HepG2 (cell line): Measurements from ENCODE around the gene MSTO1. TPM values are rescaled to one million over a fixed set of nuclear protein-coding genes. Genes with fewer than 3 reads are reported as not detected.

Experiments
- HMGXB4 ChIP-seq, 2 experiments: sonication (generic) in 1 of 2; formaldehyde crosslinking in 1 of 2; IDR thresholded peaks; 2 replicates each; pipeline versions ENCODE4 v1.4.0 to v1.6.1; 2018 to 2020; ENCODE audit warnings: missing genetic modification reagents in 2 of 2, borderline replicate concordance in 1 of 2, low read depth in 1 of 2, mild to moderate bottlenecking in 1 of 2, missing biosample characterization in 1 of 2
- HOXA7 ChIP-seq: sonication (generic); formaldehyde crosslinking; IDR thresholded peaks from 2 replicates; pipeline ENCODE4 v1.8.1; 2022; ENCODE audit warnings: mild to moderate bottlenecking, missing genetic modification reagents, moderate library complexity
- IRF9 ChIP-seq: sonication (generic); formaldehyde crosslinking; IDR thresholded peaks from 2 replicates; pipeline ENCODE4 v1.8.0; 2022; ENCODE audit warnings: missing genetic modification reagents, mild to moderate bottlenecking, borderline replicate concordance
- KDM5B ChIP-seq: sonication (generic); formaldehyde crosslinking; IDR thresholded peaks from 2 replicates; pipeline ENCODE4 v1.4.0; 2020; ENCODE audit warnings: missing genetic modification reagents, mild to moderate bottlenecking, borderline replicate concordance
- KMT2B ChIP-seq: IDR thresholded peaks from 2 replicates; pipeline ENCODE4 v1.6.1; 2016; ENCODE audit warnings: missing genetic modification reagents, missing compliant biosample characterization
- MED13 ChIP-seq: sonication (generic); formaldehyde crosslinking; IDR thresholded peaks from 2 replicates; pipeline ENCODE4 v1.5.0; 2020; ENCODE audit warnings: missing genetic modification reagents
- POGZ ChIP-seq: sonication (generic); formaldehyde crosslinking; IDR thresholded peaks from 2 replicates; pipeline ENCODE4 v1.4.0; 2020; ENCODE audit warnings: mild to moderate bottlenecking, missing genetic modification reagents
- POLR2A ChIP-seq, 2 experiments: IDR thresholded peaks; 2 replicates each; pipeline ENCODE4 v1.6.1; 2011; ENCODE audit warnings: low read depth in 2 of 2, low read length in 2 of 2, mild to moderate bottlenecking in 1 of 2, moderate library complexity in 1 of 2; ENCODE audit not compliant: insufficient read depth in 1 of 2
- SALL1 ChIP-seq: sonication (generic); formaldehyde crosslinking; IDR thresholded peaks from 2 replicates; pipeline ENCODE4 v1.8.0; 2022; ENCODE audit warnings: mild to moderate bottlenecking, missing genetic modification reagents
- ZMAT3 ChIP-seq: sonication (generic); formaldehyde crosslinking; conservative IDR thresholded peaks from 2 replicates; pipeline ENCODE4 v1.7.0; 2021; ENCODE audit warnings: missing genetic modification reagents
- ZNF138 ChIP-seq: sonication (generic); formaldehyde crosslinking; IDR thresholded peaks from 2 replicates; pipeline ENCODE4 v1.5.0; 2020; ENCODE audit warnings: mild to moderate bottlenecking, low read depth, missing genetic modification reagents
- ZNF20 ChIP-seq: sonication (generic); formaldehyde crosslinking; IDR thresholded peaks from 2 replicates; pipeline ENCODE4 v1.4.0; 2020; ENCODE audit warnings: mild to moderate bottlenecking, moderate library complexity, missing genetic modification reagents
- ZNF230 ChIP-seq: sonication (generic); formaldehyde crosslinking; IDR thresholded peaks from 2 replicates; pipeline ENCODE4 v1.4.0; 2020; ENCODE audit warnings: mild to moderate bottlenecking, missing genetic modification reagents
- ZNF451 ChIP-seq: sonication (generic); formaldehyde crosslinking; IDR thresholded peaks from 2 replicates; pipeline ENCODE4 v1.5.0; 2020; ENCODE audit warnings: mild to moderate bottlenecking, missing genetic modification reagents
- ZNF576 ChIP-seq: sonication (generic); formaldehyde crosslinking; IDR thresholded peaks from 2 replicates; pipeline ENCODE4 v1.4.0; 2020; ENCODE audit warnings: mild to moderate bottlenecking, missing genetic modification reagents
- ZNF709 ChIP-seq: sonication (generic); formaldehyde crosslinking; IDR thresholded peaks from 2 replicates; pipeline ENCODE4 v1.5.0; 2020; ENCODE audit warnings: mild to moderate bottlenecking, missing genetic modification reagents
- ZNF776 ChIP-seq: sonication (generic); formaldehyde crosslinking; IDR thresholded peaks from 2 replicates; pipeline ENCODE4 v1.4.0; 2020; ENCODE audit warnings: mild to moderate bottlenecking, missing genetic modification reagents
- polyA plus RNA-seq, 8 experiments: library from polyadenylated mRNA; depleted of rRNA in 3 of 8; stranded (reverse) in 7 of 8; unstranded in 1 of 8; fragments of >200 nt; fragmentation: Illumina TruSeq in 4 of 8; extraction: Trizol in 4 of 8; gene quantifications; 2 replicates each; pipeline versions ENCODE4 v1.2.1 to v1.2.3, GENCODE V29; 2011 to 2016; ENCODE audit warnings: low read depth in 4 of 8, missing spikeins in 1 of 8, mixed read lengths in 1 of 8; ENCODE audit not compliant: insufficient read depth in 1 of 8
- total RNA-seq, 5 experiments: library from RNA; depleted of rRNA; stranded (reverse); fragments of >200 nt; fragmentation: Illumina TruSeq; extraction: Trizol; gene quantifications; 2 replicates each; pipeline ENCODE4 v1.2.3, GENCODE V29; 2016; ENCODE audit warnings: low read depth in 1 of 5
- TF ChIP-seq, protein P1 (sequence below): sonication (generic); formaldehyde crosslinking; IDR thresholded peaks from 2 replicates; pipeline ENCODE4 v1.5.0; 2020; ENCODE audit warnings: mild to moderate bottlenecking, missing genetic modification reagents, moderate library complexity
- TF ChIP-seq, protein P2 (sequence below): sonication (generic); formaldehyde crosslinking; IDR thresholded peaks from 2 replicates; pipeline ENCODE4 v1.4.0; 2020; ENCODE audit warnings: low read depth, missing genetic modification reagents

MSTO1 gene
- total and polyA plus RNA-seq, 2 of the 13 experiments (the other 11 are each of a cell fraction or from before 2014, with no cell fraction given), result 19.1 to 25.3 TPM

GRCh38 chr1:155561779-155562580 lies 48.0 kb upstream of the MSTO1 start (continued):
- TF ChIP-seq ZNF138 (CRISPR knock-in tag), result 0 out of 2 replicates have a peak, but pooled peaks have one; percentile 39
- peak; percentile 34; the same call in 1 of the 2 replicates for TF ChIP-seq ZNF709 (CRISPR knock-in tag)
- TF ChIP-seq POLR2A (IDR thresholded peaks at IDR 0.05; ENCODE audit: insufficient read depth in 1 of 2, low read depth in 2 of 2, low read length in 2 of 2), result peak in 1 of 2 experiments; percentile 46; a peak in 1 of 4 replicates
- 0 out of 2 replicates have a peak, but pooled peaks have one; percentile 17 for TF ChIP-seq HOXA7
- 0 out of 2 replicates have a peak, but pooled peaks have one; percentile 1 for TF ChIP-seq MED13
- 0 out of 2 replicates have a peak, but pooled peaks have one; percentile 19 for TF ChIP-seq POGZ (CRISPR knock-in tag)
- TF ChIP-seq ZNF451 (CRISPR knock-in tag), result peak; percentile 23
- TF ChIP-seq ZNF776 (CRISPR knock-in tag), result peak; percentile 57
- TF ChIP-seq ZNF576 (CRISPR knock-in tag), result 0 out of 2 replicates have a peak, but pooled peaks have one; percentile 34
- 0 out of 2 replicates have a peak, but pooled peaks have one; percentile 29 for TF ChIP-seq IRF9
- peak; percentile 11; the same call in 1 of the 2 replicates for TF ChIP-seq ZNF230
- TF ChIP-seq KDM5B, result peak; percentile 66
- TF ChIP-seq SALL1 (CRISPR knock-in tag), result peak; percentile 55
- TF ChIP-seq ZMAT3 (CRISPR knock-in tag), result peak; percentile 17; the same call in 1 of the 2 replicates
- peak in 1 of 2 experiments; percentile 62; a peak in 2 of 4 replicates for TF ChIP-seq HMGXB4 (CRISPR knock-in tag; IDR thresholded peaks at IDR 0.05; ENCODE audit: borderline replicate concordance in 1 of 2, low read depth in 1 of 2)
- TF ChIP-seq, protein P1, sequence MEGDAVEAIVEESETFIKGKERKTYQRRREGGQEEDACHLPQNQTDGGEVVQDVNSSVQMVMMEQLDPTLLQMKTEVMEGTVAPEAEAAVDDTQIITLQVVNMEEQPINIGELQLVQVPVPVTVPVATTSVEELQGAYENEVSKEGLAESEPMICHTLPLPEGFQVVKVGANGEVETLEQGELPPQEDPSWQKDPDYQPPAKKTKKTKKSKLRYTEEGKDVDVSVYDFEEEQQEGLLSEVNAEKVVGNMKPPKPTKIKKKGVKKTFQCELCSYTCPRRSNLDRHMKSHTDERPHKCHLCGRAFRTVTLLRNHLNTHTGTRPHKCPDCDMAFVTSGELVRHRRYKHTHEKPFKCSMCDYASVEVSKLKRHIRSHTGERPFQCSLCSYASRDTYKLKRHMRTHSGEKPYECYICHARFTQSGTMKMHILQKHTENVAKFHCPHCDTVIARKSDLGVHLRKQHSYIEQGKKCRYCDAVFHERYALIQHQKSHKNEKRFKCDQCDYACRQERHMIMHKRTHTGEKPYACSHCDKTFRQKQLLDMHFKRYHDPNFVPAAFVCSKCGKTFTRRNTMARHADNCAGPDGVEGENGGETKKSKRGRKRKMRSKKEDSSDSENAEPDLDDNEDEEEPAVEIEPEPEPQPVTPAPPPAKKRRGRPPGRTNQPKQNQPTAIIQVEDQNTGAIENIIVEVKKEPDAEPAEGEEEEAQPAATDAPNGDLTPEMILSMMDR (CRISPR knock-in tag), result 0 out of 2 replicates have a peak, but pooled peaks have one; percentile 6
- 0 out of 2 replicates have a peak, but pooled peaks have one; percentile 84 for TF ChIP-seq ZNF20 (CRISPR knock-in tag)
- TF ChIP-seq, protein P2, sequence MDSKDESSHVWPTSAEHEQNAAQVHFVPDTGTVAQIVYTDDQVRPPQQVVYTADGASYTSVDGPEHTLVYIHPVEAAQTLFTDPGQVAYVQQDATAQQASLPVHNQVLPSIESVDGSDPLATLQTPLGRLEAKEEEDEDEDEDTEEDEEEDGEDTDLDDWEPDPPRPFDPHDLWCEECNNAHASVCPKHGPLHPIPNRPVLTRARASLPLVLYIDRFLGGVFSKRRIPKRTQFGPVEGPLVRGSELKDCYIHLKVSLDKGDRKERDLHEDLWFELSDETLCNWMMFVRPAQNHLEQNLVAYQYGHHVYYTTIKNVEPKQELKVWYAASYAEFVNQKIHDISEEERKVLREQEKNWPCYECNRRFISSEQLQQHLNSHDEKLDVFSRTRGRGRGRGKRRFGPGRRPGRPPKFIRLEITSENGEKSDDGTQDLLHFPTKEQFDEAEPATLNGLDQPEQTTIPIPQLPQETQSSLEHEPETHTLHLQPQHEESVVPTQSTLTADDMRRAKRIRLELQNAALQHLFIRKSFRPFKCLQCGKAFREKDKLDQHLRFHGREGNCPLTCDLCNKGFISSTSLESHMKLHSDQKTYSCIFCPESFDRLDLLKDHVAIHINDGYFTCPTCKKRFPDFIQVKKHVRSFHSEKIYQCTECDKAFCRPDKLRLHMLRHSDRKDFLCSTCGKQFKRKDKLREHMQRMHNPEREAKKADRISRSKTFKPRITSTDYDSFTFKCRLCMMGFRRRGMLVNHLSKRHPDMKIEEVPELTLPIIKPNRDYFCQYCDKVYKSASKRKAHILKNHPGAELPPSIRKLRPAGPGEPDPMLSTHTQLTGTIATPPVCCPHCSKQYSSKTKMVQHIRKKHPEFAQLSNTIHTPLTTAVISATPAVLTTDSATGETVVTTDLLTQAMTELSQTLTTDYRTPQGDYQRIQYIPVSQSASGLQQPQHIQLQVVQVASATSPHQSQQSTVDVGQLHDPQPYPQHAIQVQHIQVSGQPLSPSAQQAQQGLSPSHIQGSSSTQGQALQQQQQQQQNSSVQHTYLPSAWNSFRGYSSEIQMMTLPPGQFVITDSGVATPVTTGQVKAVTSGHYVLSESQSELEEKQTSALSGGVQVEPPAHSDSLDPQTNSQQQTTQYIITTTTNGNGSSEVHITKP (CRISPR knock-in tag), result peak; percentile 41; the same call in 1 of the 2 replicates
- peak; percentile 40; the same call in 1 of the 2 replicates for TF ChIP-seq KMT2B (CRISPR knock-in tag)
